GM20431 (cell line): ENCODE results near the gene SIX3.

ENCODE experiments used
- in situ Hi-C: fragments of 300-500 bp; cut with MseI, MboI; formaldehyde crosslinking; loops from one replicate; pipeline ENCODE4 v1.15.0; 2020; ENCODE audit warnings: low sequenced_read_pairs; ENCODE audit not compliant: unreplicated experiment

Gene SIX3

DNA sequence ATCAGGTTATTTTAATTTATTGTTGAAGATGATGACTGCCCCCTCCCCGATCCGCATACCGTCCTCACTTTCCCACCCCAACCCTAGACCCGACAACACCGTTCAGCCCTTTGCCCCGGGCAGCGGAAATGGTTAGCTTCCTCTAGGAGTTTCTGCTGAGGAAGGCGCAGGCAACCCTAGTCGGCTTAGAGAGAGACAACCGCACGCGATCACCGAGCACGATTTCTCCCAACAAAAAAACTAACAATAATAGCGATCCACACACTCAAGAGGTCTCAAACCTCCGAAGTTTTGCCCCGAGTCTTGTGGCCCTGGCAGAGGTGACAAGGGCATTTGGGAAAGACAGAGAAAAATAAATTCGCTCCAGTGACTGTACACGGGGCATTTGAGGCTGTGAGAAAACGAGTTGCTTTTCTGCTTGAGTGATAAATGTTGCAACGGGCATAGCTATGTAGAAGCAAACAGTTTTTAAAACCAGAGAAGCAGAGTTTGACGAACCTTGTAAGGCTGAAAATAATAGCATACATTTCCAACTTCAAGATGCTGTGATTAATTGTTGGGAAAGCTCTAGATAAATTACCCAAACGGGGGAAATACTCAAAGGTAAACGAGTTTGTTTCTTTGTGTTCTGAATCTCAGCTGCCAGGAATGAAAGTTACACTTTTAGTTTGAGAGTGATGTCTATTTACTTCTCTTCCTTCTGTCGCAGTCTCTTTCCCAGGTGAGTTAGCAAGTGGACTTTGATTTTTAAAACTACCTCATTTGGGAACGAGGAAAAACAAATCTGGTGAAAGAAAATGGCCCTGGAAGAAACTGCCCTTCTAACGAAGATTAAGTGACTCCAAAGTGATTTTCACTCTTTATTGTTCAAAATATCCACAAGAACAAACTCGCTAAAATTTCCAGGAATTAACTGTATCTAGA, 11.0 kb upstream of the SIX3 start:
- in situ Hi-C loops: no loop called here

GRCh38 chr2:44931198-44931780, 10.2 kb upstream of the SIX3 start:
- in situ Hi-C loops: no loop called here

- in situ Hi-C loops: no loop called here
These were observed 9.4 kb upstream of the SIX3 start for GRCh38 chr2:44932079-44932478.

- in situ Hi-C loops: no loop called here
These were observed 8.7 kb upstream of the SIX3 start for GRCh38 chr2:44932564-44933392.

- in situ Hi-C loops: no loop called here
These were observed 8.0 kb upstream of the SIX3 start for GRCh38 chr2:44933434-44933951.

- in situ Hi-C loops: no loop called here
These were observed 7.2 kb upstream of the SIX3 start for GRCh38 chr2:44934038-44934982.

DNA sequence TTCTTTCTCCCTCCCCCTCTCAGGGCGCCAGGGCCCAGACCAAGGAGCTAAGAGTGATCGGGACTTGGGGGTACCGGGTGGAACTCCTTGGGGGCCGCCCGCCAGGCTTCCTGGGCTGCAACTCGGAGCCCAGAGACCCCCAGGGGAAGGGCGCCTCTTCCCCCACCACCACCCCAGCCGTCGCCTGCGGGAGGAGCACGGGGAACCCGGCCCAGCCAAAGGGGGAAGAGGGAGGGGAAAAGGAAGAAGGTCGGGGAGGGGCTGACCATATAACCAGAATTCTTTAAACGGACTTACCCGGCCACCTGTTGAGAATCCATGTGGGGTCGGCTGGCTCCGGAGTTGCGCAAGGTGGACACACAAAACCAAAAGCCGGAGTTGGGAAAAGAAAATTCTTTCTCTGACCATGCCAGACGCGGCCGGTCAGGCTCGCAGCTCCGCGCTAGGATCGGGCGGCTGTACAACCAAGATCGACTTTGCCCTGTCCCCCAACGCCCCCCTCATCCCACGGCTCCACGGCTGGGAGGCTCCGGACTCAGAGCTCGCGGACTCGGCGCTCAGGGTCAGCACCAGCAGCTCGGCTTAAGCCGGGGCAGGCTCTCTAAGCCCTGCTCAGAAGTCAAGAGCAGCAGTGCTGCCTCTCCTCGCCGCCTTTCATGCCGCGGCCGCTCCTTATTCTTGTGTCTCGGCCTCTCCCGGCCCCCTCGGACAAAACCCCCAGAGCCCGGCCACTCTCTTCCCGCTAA, 6.3 kb upstream of the SIX3 start:
- in situ Hi-C loops: no loop called here

DNA sequence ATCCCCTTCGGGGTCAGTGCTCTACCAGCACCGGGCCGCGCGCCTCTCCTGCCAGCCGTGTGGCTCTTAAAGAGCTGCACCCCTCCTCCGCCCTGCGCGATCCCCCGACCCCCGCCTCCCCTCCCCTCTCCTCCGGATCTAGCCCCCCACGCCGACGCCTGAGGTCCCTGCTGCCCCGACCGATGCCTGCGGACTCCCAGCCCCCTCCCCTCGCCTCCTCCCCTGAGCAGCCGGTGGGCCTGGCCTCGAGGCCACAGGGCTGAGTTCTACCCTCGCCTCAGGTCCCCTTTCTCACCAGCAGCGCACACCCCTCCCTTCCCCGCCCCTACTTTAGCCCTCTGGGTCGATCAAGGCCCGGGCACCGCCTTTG, 5.8 kb upstream of the SIX3 start:
- in situ Hi-C loops: no loop called here

DNA sequence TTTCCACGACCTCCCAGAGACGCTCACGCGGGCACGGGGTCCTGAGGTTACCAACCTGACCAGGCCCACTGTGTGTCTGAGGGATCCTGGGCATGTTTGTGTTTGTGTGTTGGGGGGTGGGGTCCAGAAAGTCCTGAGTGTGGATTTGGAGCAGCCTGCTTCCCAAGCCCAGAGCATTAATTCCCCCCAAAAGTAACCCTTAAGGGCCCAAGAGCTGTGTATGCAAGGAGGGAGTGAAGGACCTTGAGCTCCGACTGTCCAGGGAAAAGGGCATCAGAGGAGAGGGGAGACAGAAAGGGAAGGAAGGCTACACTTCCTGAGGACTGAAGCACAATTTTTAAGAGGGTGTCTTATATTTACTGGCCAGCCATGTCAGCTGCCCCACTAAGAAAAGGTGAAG, 5.2 kb upstream of the SIX3 start:
- in situ Hi-C loops: no loop called here

DNA sequence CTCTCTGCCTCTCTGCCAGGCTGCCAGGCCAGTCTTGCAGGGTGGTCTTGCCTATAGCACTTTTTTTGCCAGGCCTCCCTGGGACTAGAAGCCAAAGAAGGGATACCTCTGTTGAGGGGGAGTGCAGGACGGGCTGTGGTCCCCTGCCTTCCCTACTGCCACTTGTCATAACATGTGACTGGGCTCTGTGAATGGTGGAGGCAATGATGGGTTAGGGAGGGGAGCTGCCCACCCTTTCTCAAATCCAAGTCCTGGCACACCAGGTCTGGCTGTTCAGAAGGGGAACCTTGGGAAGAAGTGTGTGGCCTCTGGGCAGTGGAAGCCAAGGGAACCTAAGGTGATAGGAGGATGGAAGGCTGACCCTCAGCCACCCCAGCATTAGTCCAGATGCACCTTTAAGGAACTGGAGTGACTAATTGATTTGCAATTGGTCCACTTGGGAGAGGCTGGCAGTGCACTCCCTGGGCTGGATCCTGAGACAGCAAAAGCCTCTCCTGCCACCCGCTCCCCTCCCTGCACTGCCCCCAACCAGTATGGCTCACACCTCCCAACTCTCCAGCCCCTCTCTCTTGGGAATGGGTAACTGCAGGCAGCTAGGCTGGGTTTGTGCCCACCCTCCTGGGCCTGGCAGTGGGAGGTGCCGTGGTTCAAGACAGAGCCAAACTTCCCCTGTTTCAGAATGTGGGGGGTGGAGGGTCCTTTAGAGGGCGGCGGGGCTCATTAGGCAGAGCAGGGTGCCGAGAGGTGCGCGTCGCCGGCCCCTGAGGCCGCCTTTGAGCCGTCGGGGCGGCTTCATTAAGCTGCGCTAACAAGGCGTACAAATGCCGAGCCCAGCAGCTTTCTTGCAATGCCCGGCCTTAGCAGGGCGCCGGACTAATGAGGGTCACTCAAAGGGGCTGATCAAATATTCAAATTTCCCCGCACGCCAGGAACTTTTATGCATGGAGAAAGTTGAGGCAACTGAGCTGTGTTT, 4.5 kb upstream of the SIX3 start:
- in situ Hi-C loops: no loop called here

- in situ Hi-C loops: no loop called here
These were observed 3.7 kb upstream of the SIX3 start for GRCh38 chr2:44937688-44938240.

DNA sequence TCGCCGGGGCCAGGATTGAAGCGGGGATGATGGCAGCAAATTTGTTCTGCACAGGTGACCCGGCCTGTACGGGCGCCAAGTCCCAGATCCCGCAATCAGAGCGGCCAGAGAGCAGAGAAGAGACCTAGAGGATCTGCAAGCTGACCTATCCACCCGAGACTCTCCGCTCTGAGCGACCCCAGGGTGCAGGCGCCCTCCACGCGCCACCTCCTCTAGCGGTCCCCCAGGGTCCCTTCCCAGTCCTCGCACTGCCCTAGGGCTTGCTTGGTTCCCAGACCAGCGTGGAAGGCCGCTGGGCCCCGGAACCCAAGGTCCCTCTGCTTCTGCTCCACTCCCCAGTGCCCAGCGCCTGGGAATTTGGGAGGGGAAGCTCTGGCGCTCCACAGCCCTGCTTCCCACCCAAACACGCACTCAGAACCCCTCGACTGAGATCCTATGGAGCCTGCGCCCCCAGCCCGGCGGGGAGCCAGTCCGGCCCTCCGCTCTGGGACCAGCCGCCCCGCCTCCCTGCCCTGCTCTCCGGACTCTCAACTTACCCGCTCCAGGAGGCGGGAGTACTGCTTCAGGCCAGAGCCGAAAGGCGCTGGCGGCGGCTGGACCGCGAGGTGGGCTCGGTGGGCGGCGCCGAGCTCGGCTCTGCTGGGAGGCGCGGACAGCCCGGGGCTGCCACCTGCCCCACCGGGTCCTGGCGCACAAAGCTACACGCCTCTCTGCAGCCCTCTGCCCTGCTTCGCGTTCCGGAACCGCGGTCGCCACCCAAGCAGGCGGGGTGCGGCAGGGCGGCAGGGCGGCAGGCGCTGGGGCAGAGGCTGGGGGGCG, 3.0 kb upstream of the SIX3 start:
- in situ Hi-C loops: no loop called here

GRCh38 chr2:44939106-44940048, 2.1 kb upstream of the SIX3 start:
- in situ Hi-C loops: no loop called here

GRCh38 chr2:44940049-44940494, 1.4 kb upstream of the SIX3 start:
- in situ Hi-C loops: no loop called here

GRCh38 chr2:44940732-44941464, 604 bp upstream of the SIX3 start:
- in situ Hi-C loops: no loop called here
